HT-29 (cell line): ENCODE data around the gene HTR7. TPM values are rescaled to one million over a fixed set of nuclear protein-coding genes. Genes with fewer than 3 reads are reported as not detected.

Experiments
- DNase-seq: peaks from one replicate; pipeline ENCODE4 v3.0.0-alpha.2; 2015; ENCODE audit warnings: low spot score
- total RNA-seq: library from RNA; depleted of rRNA; stranded (reverse); fragments of >200 nt; shearing (Covaris generic); gene quantifications from 2 replicates; pipeline ENCODE4 v1.2.3, GENCODE V29; 2014

HTR7 gene
- total RNA-seq, 1 experiment from 2014 or later: not detected

DNA sequence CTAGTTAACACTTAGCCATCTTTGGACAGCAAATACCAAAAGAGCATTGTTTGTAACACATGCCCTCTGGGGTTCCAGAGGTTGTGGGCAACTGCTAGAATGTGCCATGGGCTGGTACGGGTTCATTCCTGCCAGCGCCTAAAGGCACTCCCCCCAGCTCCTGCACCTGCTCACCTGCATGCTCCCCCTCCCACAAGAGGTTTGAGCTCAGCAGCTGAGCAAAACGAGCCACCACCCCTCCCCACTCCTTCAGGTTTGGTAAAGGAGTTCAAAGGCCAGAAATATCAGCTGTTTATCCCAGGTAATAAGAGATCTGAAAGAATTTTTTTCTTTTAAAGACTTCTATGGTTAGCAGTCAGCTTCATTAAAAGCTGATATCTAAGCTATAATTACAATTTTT, 53.5 kb downstream of the HTR7 start:
- no peak for DNase-seq

GRCh38 chr10:90801608-90802007, 56.2 kb downstream of the HTR7 start:
- no peak for DNase-seq

GRCh38 chr10:90800232-90800796, 57.5 kb downstream of the HTR7 start:
- DNase-seq: no peak

GRCh38 chr10:90799172-90799571, 58.7 kb downstream of the HTR7 start:
- DNase-seq: no peak

- DNase-seq: no peak
Observed at GRCh38 chr10:90798482-90798881, 59.4 kb downstream of the HTR7 start.

GRCh38 chr10:90790422-90790821, 67.4 kb downstream of the HTR7 start:
- DNase-seq: no peak

DNA sequence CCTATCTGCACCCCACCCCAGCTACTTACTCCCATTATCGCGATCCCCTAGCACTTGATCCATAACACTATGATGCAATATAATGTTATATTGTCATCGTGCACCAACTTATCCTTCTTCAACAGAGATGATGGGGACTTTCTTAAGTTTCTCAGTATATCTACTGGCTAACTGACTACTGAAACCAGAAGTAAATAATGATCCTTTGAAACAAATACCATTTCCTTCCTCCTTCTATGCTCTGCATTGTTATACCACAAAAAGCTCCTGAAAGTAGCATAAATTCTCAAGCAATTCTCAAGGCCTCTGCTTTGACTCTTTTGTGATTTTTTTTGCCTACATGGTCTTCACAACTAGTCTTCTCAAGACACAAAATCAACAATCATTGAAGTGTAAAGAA, 68.9 kb downstream of the HTR7 start:
- no peak for DNase-seq

DNA sequence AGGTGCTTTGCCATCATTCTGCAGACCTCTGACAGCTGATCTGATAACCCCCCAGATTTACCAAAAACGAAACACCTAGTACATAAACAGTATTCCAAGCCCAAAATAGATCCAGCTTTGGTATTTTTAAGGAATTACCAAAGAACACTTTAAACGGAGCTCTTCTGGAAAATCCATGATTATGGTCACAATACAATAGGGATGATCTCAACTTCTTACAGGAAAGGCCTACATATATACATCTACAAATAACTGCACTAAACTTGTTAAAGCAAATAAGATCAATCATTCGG, 69.7 kb downstream of the HTR7 start:
- DNase-seq: no peak

DNA sequence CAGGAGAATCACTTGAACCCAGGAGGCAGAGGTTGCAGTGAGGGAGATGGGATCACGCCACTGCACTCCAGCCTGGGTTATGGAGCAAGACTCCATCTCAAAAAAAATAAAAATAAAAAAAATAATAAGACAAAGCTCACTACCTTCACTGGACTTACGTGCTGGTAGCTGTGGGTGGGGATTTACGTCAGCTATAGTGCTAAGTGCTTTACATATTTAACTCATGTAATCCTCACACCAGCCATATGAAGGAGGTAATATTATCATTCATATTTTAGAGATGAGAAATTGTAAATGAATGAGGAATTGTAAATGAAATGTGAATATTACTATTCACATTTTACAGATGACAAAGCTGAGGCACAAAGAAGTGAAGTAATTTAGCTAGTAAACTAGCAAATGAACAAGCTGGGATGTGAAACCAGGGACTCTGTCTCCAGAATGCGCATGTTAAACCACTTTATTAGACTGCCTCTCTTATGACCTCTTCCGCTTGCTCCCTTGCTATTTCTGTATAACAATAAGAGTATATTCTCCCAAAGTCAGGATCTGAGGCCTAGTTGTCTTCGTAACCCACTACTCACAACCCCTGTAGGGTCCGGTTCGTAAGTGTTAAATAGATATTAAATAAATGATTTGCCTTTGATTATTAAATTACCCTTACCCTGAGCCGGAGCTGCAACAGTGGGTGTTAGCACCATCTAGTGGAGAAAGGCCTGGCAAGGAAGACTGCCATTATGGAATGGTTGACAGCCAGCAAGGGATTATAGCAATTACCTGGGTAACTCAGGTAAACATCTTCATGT, 70.2 kb downstream of the HTR7 start:
- DNase-seq: peak; percentile 55

- no peak for DNase-seq
Observed at GRCh38 chr10:90785782-90786181, 72.1 kb downstream of the HTR7 start.

GRCh38 chr10:90784771-90785170, 73.1 kb downstream of the HTR7 start:
- DNase-seq: no peak

- no peak for DNase-seq
Observed at GRCh38 chr10:90780488-90780887, 77.4 kb downstream of the HTR7 start.

GRCh38 chr10:90779548-90779947, 78.3 kb downstream of the HTR7 start:
- DNase-seq: peak; percentile 23

DNA sequence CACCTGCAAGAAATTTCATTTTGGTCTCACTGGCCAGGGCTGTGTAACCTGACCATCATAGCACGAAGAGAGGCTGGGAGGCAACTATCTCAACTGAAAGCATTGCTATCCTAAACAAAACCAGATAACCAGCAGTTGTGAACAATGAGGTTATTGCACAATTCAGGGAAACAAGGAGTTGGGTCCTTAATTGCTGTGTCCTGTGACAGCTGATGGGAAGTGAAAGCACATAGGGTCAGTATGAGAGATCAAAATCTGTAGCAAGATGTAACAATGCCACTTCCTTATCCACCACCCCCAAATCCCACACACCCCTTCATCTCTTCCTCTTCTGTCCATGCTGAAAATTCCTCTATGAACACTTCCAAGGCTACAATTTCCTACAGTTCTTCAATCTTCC, 80.2 kb downstream of the HTR7 start:
- DNase-seq: no peak

- no peak for DNase-seq
Observed at GRCh38 chr10:90775351-90776028, 82.3 kb downstream of the HTR7 start.

DNA sequence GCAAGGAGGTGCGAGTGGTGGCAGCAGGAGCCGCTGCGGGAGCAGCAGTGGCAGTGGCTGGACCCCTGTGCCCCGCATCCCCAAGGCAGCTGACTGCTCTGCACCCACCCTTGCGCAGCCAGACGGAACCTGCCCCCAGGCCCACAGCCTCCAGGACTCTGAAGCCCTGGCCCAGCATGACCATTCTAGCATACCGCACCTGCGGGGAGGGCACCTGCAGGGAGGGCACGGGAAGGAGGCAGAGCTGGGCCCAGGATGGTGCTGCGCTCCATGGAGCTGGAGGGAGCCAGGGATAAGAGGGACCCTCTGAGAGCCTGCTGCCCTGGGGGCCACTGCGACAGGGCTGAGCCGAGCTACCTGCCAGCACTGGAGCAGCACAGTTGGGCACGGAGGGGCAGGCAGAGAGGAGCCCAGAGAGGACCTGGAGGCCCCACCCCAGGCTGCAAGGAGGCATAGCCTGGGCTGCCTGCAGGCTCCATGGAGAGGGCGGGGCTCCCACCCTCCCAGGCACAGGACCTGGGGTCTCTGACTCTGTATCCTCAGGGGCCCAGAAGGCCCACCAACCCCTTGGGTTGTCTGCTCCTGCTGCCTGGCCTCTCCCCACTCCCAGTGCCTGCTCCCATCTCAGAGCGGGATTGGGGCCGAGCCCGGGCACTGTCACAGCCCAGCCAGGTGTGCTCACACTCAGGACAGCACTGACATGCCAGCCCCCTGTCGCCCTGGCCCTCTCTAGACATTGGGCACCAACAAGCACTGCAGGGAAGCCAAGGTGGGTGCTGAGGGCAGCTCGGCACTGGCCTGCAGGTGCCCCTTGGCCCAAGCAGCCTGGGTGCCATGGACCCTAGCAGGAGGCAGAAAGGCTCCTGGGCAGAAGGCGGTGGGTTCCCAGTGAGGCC, 87.6 kb downstream of the HTR7 start:
- DNase-seq: no peak

GRCh38 chr10:90751107-90751997, 106.5 kb downstream of the HTR7 start:
- DNase-seq: peak; percentile 71

GRCh38 chr10:90746829-90747228, 111.0 kb downstream of the HTR7 start:
- DNase-seq: no peak

DNA sequence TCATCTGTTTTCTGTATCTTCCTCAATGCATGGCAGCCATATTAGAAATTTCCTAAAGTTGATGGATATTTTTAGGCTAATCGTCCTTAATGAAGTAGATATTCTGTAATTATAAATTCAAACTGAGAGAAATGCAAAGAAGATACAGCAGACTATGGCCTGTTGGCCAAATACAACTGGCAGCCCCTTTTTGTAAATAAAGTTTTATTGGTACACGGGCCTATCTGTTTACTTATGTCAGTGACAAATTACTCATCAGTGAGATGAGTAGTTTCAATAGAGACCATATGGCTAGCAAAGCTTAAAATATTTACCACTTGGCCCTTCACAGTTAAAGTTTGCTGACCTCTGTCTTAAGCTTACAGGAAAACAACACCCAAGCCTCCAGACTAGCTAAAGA, 112.3 kb downstream of the HTR7 start:
- no peak for DNase-seq

DNA sequence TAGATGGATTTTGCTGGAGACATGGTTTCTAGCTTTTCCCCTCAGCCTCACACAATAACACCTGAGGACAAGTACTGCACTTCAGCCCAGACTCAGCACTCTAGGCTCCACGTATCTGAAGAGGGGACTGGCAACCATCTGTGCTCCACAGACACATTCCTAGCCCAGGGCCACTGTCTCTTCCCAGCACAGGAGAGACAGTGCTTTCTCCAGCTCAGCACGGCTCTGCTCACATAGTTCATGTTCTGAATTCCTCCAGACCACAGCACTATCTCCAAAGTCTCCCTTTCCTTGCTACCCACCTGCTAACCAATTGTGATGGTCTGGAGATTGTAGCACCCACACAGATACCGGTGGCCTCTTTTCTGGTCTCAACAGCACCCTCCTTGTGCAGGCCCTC, 114.5 kb downstream of the HTR7 start:
- DNase-seq: no peak

GRCh38 chr10:90741926-90742565, 115.8 kb downstream of the HTR7 start:
- DNase-seq: no peak
